Stimulated activated CD8-positive, alpha-beta memory T cell treated with anti-CD3 and anti-CD28 coated beads, Interleukin-15, amount 100 ng/mL, for 4 hours (primary cell): ENCODE results near the gene MAPT.
"Not testable (repeated sequence)": the region's sequence is repeated elsewhere in the genome, so short reads cannot be mapped to it uniquely, and the experiment has no call there.

Experiments used
- DNase-seq, 2 donors: peaks; one replicate each; pipeline ENCODE4 v3.0.0-alpha.2; 2020; ENCODE audit warnings: low read depth in 2 of 2

Gene MAPT

DNA sequence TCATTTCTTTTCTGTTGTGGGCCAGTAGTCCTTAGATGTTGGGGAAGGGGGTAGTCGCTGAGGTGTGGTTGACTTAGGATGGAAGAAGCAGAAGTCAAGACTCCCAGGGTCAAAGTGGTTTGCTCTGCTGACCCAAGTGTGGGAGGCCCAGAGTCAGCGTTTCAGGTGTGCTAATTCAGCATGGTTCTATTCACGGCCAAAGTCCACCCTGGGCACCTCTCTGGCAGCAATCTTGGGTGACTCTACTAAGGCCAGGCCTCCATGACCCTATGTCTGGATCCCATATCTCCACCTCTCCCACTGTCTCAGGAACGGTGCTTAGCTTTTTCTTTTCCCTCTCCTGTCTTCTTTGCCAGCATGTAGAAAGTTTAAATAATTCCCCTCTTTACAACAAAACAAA is 32.9 kb downstream of the MAPT start:
- DNase-seq = no peak

DNA sequence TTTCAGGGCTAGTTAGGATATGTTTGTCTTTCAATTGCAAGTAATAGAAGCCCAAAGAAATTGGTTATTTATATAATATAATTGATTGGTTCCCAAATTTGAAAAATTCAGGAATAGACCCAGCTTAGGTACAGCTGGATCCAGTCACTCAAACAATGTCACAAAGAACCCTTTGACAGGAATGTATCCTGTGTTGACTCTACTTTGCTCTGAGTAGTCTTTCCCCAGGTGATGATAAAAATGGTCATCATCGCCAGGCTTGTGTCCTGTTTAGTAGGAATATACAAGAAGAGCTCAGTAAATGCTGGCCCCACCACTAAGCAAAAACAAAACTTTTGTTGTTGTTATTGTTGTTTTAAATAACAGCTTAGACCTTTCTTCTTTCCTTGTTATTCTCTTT is 35.0 kb downstream of the MAPT start:
- no peak for DNase-seq

DNA sequence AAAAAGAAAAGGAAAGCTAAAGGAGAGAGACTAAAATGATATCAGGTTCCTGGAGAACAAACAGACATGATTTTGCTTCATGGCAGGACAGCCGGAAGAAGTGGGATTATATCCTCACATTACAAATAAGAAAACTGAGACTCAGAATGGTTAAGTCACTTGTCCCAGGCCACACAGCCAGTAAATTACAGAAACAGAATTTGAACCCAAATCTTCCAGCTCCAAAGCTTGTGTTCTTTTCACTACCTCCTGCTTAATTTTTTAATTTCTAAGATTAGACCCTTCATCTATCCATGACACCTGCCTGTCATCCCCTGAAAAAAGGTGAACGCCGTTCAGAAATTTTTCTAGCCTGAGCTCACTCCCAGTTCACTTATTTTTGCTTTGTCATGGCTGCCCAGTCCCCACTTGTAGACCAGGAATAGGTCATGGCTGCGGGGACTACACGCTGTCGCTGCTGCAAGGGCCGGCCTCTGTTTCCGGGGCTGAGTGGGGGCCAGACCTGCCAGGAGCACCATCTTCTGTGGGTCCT is 36.1 kb downstream of the MAPT start:
- DNase-seq = no peak

DNA sequence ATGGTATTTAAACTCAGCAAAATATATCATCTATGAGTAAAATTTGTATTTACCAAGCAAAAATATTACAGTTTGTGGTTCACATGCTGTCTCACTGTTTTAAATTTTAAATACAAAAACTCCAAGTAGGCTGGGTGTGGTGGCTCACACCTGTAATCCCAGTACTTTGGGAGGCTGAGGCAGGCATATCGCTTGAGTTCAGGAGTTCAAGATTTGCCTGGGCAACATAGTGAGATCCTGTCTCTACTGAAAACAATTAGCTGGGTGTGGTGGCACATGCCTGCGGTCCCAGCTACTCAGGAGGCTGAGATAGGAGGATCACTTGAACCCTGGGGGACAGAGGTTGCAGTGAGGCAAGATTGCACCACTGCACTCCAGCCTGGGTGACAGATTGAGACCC is 37.3 kb downstream of the MAPT start:
- DNase-seq = no peak

DNA sequence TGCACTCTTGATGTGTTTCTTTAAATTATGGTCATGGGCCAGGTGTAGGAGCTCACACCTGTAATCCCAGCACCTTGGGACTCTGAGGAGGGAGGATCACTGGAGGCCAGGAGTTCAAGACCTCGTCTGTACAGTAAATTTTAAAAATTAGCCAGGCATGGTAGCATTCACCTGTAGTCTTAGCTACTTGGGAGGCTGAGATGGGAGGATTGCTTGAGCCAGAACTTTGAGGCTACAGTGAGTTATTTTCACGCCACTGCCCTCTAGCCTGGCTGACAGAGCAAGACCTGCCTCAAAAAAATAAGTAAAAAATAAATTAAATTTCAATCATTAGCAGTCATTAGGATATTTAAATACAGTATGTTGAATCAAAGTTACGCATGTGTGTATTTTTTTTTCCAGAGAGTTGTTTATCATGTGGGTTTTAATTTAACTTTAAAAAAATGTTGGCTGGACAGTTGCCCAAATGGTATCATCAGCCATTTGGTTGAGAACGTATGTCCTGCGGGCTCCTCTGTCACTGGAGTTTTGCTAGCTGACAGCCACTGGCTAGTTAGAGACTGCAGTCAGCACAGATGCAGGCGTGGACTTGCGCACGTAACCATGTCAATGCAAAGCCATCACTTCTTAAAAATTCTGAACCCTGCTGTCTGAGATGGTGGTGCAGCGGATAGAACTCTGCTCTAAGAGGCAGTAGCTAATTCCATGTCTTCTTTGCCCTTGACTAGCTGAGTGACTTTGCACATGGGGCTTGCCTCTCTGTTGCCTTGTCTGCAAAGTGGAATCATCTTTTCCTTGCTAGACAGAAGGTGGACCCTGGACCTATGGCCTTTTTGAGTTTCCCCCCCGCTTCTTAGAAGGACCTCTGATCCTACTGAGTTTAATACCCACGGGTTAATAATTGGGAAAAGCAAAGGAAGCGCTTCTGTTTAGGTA is 40.0 kb downstream of the MAPT start:
- no peak for DNase-seq

DNA sequence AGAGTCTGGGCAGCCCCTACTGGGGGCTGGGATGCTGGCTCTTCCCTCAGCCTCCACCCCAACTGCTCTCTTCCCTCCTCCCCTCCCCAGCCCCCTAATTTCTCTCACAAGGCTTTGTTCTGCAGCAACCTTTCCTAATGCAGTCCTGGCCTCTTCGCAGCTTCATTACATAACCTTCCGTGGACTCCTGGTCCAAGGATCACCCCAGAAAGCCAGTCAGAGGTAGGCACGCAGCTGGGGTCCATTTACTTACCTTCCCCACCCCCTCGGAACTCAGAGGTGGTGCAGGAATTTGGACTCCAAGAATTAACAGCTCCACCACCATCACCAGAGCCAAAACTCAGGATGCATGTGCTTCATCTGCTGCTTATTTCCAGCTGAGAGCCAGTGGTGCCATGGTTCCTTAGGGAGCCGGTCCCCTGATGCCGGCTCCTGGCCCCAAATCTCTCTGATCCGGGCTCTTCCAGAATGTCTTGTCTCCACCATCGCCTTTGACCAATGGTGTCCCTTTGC is 40.9 kb downstream of the MAPT start:
- no peak for DNase-seq

DNA sequence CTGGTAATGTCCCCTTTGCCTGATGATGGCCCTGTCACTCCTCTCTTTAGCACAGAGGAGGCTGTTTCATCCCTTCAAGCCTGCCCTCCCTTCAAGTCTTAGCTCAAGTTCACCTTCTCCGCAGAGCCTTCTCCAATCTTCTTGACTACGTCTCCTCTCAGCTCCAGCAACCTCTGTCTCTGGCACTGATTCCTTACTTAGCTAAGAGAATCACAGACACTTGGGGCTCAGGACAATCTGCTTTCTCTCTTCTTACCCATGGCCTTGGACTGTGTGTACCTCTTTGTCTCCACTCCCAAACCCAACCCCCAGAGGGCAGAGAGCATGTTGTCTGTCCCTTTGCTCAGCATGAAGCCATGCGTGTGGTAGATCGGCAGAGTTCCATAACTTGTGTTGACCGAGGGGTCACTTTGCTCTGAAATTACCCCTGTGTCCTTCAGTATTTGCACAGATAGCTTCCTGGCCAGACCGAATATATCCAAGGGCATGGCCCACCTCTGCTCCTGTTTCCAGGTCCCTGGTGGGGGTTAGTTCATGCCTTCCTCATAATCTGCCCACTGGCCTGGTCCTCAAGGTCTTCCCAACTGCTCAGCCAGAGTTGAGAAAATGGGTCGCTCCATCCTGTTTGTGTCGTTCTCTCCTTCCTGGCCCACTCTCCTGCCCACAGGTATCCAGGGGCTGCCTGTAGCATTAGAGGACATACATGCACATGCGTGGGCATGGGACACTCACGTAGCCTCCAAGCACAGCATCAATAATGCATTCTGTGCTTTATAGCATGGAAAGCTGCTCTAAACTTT is 41.6 kb downstream of the MAPT start:
- no peak for DNase-seq

DNA sequence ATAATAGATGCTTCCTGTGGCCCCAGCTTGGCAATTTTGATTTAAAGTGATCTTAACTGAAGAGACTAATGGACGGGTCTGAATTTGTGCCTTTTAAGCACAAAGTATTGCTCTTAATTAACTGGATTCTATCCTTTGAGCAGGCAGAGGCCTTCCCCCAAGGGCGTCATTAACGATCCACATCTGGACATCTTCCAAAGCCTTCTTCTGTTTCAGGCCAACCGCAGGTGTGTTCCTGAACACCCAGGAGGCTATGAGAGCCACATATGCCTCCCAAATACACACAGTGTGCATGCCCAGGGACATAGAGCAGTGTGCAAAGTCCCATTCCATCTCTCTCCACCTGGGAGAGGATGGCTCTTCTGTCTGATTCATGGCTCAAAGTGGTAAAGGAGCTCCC is 42.3 kb downstream of the MAPT start:
- no peak for DNase-seq

DNA sequence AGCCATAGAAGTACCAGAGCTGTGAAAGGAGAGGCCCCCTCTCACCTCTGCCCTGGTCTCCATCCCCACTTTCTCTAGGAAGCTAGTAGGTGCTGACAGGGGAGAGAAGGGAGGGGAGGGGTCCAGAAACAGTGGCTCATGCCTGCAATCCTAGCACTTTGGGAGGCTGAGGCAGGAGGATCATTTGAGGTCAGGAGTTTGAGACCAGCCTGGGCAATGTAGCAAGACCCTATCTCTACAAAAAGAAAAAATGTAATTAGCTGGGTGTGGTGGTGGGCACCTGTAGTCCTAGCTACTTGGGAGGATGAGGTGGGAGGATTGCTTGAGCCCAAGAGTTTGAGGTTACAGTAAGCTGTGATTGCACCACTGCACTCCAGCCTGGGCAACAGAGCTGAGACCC is 42.8 kb downstream of the MAPT start:
- DNase-seq = not testable (repeated sequence)

DNA sequence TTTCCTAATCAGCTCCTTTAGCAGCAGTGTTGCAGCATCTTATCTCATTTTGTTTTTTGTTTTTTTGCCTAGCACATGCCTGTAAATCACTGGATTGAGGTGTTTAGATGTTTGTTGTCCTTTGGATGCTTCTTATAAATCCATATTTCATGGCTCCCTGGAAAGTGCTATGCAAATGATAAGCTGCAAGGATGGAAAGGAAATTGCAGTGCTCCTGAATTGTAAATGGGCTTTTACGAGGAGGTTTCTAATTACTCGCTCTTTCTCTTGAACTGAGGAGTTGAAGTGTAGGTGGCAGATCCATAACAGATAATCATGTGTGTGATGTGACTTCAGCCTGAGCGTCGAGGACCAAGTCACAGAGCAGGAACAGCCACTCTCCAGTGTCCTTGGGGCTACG is 45.0 kb downstream of the MAPT start:
- DNase-seq = no peak

DNA sequence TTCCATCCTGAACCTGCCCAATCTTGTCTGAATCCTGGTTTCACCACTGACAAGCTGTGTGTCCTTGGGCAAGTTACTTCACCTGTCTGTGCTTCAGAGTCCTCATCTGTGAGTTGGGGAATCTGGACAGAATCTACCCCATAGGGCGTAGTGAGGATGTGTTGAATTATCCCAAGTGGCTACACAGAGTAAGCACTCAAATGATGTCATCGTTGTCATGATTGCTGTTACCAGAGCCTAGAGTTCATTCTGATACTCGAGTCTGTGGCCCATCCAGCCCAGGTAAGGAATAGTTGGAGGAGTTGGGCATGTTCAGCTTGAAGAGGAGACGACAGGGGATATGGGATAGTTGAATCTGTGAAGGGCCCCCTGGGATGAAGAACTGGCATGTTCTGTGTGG is 45.9 kb downstream of the MAPT start:
- DNase-seq = no peak

DNA sequence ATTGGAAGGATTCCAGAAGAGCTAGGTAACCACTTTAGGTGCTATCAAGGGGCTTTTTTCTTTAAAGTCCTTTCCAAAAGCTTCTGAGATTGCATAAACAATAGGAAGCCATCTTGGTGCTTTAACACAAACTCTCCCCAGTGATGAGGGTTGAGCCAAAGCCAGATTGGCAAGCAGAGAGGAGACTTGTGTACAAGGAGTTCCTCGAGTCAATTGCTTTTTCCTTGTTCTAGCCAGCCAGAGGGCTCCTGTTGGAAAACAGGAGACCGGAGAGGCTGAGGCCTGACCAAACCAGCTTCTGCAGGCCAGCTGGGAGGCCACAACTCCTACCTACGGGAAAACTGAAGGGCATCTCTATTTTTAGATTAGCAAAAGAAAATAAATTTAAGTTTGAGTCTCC is 46.5 kb downstream of the MAPT start:
- no peak for DNase-seq

DNA sequence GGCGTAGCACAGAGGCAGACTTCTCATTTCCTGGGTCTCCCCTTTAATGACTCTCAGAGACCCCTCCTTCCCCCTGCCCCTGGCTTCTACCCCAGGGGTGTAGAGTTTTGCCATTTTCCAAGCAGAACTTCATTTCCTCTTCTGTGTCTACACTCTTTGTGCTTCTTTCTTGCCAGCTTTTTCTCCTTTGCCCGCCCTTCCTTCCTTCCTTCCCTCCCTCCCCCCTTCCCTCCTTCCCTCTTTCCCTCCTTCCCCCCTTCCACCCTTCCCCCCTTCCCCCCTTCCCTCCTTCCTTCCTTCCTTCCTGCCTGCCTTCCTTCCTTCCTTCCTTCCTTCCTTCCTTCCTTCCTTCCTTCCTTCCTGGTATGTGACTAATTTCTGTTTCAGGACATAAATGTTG is 47.0 kb downstream of the MAPT start:
- DNase-seq = no peak

DNA sequence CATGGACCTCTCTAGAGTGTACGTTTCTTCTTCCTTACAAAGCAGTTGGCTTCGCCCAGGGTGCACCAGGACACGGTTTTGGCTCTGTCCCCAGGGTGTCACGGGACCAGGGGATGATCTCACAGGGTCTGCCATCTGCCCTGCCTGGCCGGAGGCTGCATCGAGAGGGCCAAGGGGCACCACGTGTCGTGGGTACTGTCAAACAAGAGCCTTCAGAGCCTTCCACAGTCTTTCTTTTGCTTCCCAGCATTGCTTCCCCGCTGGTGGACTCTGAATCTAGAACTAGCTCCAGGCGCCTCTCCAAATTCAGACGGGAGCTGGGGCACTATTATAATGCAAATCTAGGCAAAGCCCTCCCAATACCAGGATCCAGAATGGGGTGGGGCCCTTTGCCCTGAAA is 47.9 kb downstream of the MAPT start:
- DNase-seq = no peak

DNA sequence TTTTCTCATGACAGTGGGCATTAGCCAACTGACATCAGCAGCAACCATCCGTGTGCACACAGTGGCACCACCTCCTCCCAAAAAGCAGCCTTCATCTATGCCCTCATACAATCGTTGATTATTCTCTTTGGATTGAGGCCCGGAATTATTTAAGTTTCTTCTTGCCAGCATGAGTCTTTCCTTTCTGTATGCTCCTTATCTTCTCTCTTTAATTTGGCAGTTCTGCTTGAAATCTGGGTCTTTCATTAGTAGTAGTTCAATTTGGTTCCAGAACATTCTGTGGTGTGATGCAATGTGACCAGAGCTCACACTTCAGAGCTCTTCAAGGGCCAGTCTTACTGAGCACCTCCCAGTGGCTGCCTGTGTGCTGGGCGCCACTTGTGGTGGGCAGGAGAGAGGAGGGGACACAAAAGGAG is 52.5 kb downstream of the MAPT start:
- no peak for DNase-seq

DNA sequence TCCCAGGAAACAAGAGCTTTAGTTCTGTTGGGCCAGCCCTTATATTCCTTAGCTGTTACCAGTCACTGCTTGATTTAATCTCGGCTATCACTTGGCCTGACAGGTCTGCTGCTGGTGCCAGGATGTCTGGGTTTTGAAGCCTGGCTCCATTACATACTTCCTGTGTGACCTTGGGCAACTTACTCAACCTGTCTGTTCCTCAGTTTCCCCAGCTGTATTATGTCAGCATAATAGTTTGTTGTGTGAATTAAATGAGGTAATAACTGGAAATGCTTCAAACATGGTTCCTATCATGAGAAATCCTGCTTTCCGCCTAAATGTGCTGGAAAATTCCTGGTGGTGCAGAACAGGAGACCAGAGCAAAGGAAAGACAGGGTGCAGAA is 54.1 kb downstream of the MAPT start:
- no peak for DNase-seq

DNA sequence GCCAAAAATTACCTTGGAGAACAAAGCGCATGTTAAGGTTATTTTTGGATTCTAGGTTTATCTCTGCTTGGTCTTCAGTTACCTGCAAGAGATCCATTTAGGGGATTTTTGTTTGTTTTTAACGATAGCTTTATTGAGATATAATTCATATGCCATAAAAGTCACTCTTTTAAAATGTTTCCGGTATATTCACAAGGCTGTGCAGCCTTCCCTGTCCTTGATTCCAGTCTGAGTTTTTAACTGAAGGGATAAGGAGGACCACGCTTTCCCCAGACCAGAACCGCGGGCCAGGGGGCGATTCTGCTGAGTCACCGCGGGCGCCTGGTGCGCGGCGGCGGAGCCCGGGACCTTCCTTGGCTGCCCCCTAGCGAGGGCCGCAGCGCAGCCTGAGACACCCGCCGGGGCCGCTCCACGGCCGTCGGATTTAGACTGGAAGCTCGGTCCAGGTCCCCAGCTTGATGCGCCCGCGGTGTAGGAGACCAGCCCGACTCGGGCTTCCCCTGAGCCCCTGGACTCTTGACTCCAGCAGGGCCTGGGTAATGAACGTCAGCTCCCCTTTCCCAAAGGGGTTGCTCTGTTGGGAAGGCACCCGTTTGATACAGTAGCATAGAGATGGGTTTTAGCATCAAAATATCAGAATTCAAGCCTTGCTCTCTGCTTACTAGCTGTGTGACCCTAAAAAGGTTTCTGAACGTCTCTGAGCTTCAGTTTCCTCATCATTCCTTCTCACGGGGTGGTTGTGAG is 54.7 kb downstream of the MAPT start:
- peak; percentile 20 to 42 for DNase-seq

DNA sequence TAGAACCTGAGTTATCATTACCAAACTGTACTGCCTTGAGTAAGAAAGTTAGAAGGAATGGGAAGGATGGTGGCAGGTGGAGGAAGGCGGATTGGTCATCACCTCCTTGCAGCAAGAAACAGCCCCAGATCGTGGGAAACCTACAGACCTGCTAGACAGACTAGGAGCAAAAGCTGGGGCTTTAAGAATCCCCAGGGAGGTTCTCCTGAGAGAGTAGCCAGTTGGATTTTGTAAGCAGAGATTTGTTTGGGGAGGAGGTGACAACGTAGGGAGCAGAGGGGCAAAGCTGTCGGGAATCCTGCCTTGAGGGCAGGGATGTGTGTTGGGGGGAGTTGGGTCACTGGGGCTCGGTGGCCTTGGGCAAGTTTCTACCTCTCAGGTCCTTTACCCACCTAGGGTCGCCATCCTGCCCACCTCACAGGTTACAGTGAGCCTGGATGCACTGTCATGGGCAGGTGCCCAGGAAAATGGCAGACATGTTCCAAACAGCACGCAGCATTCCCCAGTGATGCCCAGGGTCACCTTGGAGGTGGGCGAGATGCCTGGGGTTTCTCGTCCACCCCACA is 55.5 kb downstream of the MAPT start:
- DNase-seq = no peak

DNA sequence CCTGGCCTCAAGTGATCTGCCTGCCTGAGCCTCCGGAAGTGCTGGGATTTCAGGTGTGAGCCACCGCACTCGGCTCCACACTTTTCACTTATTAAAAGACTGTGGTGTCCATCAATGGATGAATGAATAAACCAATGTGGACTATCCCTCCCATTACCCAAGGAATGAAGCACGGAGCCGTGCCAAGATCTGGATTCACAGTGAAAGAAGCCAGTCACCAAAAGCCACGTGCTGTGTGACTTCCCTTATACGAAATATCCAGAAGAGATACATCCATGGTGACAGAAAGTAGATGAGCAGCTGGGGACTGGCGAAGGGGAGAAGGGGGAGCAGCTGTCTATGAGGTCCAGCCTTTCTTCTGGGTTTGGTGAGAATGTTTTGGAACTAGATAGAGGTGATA is 56.5 kb downstream of the MAPT start:
- no peak for DNase-seq

DNA sequence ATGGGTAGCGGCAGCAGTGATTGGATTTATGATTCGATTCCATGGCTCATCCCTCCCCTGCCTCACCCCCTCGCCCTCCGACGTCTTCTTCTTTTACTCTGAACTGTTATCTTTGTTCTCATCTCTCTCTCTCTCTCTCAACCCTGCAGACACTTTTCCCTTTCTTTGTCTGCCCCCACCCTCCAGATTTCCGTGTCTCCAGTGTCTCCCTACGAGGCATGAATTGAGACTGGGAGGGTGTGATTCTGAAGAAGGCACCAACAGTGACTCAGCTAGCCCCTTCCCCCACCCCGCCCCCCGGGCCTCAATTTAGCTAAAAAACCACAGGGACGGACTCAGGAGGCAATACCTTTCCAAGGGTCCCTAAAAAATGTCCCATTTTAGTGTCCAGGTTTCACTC is 57.0 kb downstream of the MAPT start:
- no peak for DNase-seq

DNA sequence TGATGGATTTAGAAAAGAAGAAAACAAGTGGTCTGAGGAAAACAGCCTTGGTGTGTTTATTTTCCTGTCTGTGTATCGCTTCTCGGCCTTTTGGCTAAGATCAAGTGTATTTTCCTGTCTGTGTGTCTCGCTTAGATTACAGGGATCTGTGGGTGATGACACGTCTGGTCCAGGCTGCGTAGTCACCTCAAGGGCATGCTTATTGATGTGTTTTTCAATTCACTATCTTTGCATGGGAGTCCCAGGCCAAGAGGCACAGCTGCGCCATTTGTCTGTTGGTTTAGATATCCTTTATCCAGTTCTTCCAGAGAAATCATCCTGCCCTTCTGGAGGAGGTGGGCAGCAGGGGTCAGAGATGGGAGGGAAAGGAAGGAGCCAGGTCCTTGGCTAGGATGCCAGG is 57.6 kb downstream of the MAPT start:
- no peak for DNase-seq
